ENCODE measurements around the gene PRPH2.

PRPH2 gene, protein sequence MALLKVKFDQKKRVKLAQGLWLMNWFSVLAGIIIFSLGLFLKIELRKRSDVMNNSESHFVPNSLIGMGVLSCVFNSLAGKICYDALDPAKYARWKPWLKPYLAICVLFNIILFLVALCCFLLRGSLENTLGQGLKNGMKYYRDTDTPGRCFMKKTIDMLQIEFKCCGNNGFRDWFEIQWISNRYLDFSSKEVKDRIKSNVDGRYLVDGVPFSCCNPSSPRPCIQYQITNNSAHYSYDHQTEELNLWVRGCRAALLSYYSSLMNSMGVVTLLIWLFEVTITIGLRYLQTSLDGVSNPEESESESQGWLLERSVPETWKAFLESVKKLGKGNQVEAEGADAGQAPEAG

GRCh38 chr6:42722497-42722896, at the start of gene PRPH2:
PRPH2 (minus strand) TSS chr6:42722597; CDS start chr6:42722334, 263 bp downstream.
- no peak for DNase-seq

GRCh38 chr6:42771741-42772100, 49.3 kb upstream of the PRPH2 start:
- DNase-seq = no peak

DNA sequence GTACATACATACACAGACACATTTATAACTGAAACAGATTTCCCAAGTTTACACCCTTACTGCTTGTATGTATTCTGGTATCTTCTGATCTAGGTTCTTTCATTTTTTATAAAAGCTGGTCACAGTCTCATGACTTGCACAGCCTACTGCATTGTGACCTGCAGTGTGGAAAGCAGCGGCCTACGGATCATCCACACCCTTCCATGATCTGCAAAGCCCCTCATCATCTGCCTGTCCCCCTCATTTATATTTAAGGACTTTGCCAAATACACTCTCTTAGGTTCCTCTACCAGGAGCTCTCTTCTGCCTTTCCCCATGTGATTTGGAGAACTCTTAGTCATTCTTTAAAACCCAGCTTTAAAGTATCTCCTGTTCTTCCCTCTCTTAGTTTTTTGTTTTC, 47.4 kb upstream of the PRPH2 start:
- DNase-seq = no peak

DNA sequence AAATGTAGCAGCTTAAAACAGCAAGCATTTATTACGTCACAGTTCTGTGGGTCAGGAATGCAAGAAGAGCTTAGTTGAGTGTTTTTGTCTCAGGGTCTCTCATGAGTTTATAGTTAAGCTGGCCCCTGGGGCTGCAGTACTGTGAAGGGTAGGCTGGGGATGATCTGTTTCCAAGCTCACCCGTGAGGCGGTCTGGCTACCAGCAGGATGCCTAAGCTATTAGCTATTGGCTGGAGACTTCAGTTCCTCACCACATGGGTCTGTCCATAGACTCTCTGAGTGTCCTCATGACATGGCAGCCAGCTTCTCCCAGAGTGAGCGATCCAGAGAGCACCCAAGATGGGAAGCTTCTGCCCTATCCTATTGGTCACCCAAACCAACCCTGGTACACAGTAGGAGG, 46.7 kb upstream of the PRPH2 start:
- no peak for DNase-seq

DNA sequence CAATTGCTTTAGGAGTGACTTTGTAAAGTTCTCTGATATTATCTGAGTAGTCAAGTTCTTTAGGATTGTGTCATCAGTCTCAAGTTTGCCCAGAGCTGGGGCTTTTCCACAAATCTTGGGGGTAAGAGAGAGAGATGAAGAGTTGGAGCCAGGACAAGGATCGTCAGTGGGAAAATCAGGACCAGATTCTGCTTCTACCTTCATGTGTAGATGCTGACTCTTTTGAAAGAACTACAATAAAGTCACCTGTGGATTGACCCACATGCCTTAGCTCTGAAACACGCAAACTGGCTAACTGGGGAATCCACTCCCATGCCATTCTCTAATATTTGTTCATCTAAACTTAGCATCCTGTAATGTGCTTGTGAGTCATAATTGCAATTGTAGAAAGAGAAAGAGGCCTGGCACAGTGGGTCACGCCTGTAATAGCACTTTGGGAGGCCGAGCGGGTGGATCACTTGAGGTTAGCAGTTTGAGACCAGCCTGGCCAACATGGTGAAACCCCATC, 43.8 kb upstream of the PRPH2 start:
- DNase-seq = no peak

DNA sequence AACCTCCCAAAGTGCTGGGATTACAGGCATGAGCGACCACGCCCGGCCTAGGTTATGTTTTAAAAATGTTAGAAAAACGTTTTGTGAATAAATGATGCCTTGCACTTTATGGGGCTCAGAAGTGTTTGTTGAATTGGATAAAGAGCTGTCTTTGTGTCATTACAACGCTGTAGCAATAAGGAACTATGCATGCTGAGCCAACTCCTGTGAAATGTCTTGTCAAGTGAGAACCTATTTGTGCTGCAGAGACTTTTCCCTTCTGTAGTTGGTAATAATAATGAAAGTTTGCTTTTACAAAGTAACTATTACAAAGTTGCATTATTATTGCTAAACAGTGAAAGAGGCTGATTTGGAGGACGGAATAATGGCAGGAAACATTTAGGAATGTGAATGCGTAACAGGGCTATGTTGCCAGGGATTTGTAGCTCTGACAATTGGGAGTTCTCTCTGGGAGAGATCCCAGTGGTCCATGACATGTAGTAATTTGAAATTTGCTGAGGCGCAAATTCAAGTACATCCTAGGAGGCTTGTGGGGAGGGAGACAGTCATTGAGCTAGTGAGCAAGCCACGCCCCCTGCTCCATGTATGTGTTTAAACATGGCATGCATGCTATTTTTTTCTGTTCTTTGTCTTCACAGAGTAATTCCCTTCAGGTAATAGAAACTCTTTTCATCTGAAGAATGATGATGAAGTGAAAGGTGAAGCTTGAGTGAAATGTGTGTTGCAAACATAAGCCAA, 42.7 kb upstream of the PRPH2 start:
- DNase-seq = no peak

DNA sequence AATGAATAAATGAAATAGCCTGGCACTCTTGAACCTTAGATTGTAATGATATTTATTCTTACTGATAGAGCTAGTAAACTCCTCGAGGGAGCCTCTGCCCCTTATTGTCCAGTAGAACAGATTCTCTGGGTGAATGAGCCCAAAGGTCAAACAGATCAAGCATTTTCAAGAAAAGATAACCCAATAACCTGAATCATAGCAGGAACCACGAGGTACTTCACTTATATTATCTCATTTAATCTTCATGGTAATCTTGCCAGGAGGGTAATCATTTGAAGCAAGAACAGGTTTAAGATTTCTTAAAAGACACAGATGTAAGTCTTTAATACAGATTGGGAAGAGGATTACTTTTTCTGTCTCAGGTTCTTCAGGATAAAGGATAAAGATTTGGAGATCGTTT, 40.6 kb upstream of the PRPH2 start:
- no peak for DNase-seq

DNA sequence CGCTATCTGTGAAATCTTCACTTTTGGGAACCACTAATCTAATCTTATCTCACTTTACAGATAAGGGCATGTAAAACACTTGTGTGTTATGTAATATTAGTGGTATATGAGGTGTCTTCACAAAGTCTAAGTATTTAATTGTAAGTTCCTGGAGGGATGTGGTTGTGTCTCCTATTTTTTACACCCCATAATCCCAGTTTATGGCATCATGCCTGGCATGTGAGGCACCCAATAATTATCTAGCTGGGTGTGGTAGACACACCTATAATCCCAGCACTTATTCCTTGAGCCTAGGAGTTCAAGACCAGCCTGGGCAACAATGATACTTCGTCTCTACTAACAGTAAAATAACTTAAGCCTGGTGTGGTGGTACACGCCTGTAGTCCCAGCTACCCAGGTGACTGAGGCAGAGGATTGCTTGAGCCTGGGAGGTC, 40.0 kb upstream of the PRPH2 start:
- DNase-seq = no peak

- DNase-seq = no peak
These were observed 39.1 kb upstream of the PRPH2 start for GRCh38 chr6:42761287-42762067.

DNA sequence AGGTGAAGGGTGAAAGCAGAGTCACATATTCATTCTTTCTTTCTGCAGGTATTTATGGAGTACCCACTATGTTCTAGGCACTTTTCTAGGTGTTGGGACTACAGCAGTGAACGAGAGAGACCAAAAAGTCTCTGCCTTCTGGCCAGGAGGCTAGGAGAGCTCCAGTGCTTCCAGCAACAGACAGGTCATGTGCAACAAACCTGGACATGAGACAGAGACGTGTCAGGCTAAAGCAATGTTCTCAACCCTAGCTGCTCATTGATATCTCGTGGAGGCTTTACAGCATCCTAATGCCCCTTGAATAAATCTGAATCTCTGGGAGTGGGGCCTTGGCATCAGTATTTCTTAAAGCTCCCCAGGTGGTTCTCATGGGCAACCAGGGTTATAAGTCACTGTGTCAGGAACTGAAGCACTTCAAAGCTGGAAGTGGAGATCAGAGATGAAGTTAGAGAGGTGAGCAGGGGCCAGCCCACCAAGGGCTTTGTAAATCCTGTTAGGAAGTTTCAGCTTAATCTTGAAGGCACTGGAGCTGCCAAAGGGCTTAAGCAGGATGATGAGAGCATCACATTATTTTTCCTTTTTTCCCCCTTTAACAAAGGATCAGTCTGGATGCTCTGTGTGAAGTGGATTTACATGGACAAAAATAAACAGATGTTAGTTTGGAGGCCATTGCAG, 36.5 kb upstream of the PRPH2 start:
- no peak for DNase-seq

- DNase-seq = peak in 12 of 58 donors; percentile 3 to 35 (median 20)
These were observed 34.3 kb upstream of the PRPH2 start for GRCh38 chr6:42756722-42757121.

DNA sequence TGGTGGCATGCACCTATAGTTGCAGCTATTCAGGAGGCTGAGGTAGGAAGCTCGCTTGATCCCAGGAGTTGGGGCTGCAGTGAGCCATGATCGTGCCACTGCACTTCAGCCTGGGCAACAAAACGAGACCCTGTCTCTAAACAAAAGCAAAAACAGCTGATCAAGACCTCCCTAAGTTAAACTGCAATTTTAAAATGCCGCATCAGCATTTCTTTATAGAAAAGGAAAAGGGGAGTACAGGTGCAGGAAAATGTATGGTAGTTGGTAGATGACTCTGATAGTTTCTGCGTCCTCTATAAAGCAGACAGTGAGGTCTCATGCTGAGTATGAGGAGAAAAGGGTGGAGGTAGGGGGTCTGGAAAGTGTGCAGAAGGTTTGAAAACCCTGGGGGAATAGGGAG, 32.4 kb upstream of the PRPH2 start:
- no peak for DNase-seq

GRCh38 chr6:42751055-42751454, 28.7 kb upstream of the PRPH2 start:
- no peak for DNase-seq

GRCh38 chr6:42748203-42748898, 26.0 kb upstream of the PRPH2 start:
- DNase-seq = peak in 2 of 58 donors; percentile 7 to 13

- peak in 57 of 58 donors; percentile 36 to 88 (median 74) for DNase-seq
These were observed 24.3 kb upstream of the PRPH2 start for GRCh38 chr6:42746463-42747391.

GRCh38 chr6:42745640-42746462, 23.5 kb upstream of the PRPH2 start, which contains the start of gene TBCC:
TBCC (minus strand) TSS chr6:42746103; CDS start chr6:42746073, 30 bp downstream.
- peak; percentile 74 to 100 (median 97) for DNase-seq

- peak in 24 of 58 donors; percentile 9 to 64 (median 33) for DNase-seq
These were observed 22.8 kb upstream of the PRPH2 start for GRCh38 chr6:42745083-42745639.

GRCh38 chr6:42744351-42744893, 22.0 kb upstream of the PRPH2 start:
- DNase-seq = no peak

Data from anterior cingulate cortex (tissue), 58 donors.